ENCODE data around the gene CGNL1. TPM values are rescaled to one million over a fixed set of nuclear protein-coding genes. Genes with fewer than 3 reads are reported as not detected.

CGNL1 gene
- total RNA-seq, 2 donors from 2014 or later = 16.4 to 29.8 TPM

- peak; percentile 72 for DNase-seq (ENCODE audit: low spot score)
- no peaks in the 10 kb centered on the region for H3K36me3 ChIP-seq
- H3K4me1 ChIP-seq = peaks cover 0 to 12% of the 10 kb centered on the region in 2 donors
- no peaks in the 10 kb centered on the region for H3K9me3 ChIP-seq
- TF ChIP-seq CTCF (IDR thresholded peaks at IDR 0.05) = no peak
- H3K4me3 ChIP-seq = peak overlapping the region; percentile 54 to 65
- peak overlapping the region; percentile 58 to 62 for H3K27ac ChIP-seq
- peaks cover 3 to 4% of the 10 kb centered on the region in 2 donors for H3K27me3 ChIP-seq
These were observed 582 bp downstream of the CGNL1 start for GRCh38 chr15:57376696-57377477.

- peak overlapping the region; percentile 58 to 62 for H3K27ac ChIP-seq
- peaks cover 3 to 4% of the 10 kb centered on the region in 2 donors for H3K27me3 ChIP-seq
- no peaks in the 10 kb centered on the region for H3K9me3 ChIP-seq
- H3K4me1 ChIP-seq = peaks cover 0 to 12% of the 10 kb centered on the region in 2 donors
- H3K36me3 ChIP-seq = no peaks in the 10 kb centered on the region
- DNase-seq (ENCODE audit: low spot score) = no peak
- TF ChIP-seq CTCF (IDR thresholded peaks at IDR 0.05) = no peak
- peak overlapping the region; percentile 54 to 65 for H3K4me3 ChIP-seq
These were observed 1.2 kb downstream of the CGNL1 start for GRCh38 chr15:57377478-57377847.

GRCh38 chr15:57379487-57379886, 3.2 kb downstream of the CGNL1 start:
- Histone ChIP-seq H3K27ac (no peak overlapping the region), H3K9me3 (no peaks in the 10 kb centered on the region), H3K36me3 (no peaks in the 10 kb centered on the region), H3K4me3 (no peak overlapping the region), H3K27me3 (peaks cover 3 to 4% of the 10 kb centered on the region in 2 donors), H3K4me1 (peaks cover 0 to 22% of the 10 kb centered on the region in 2 donors)
- TF ChIP-seq CTCF (IDR thresholded peaks at IDR 0.05) = no peak
- DNase-seq (ENCODE audit: low spot score) = no peak

- no peak for TF ChIP-seq CTCF (IDR thresholded peaks at IDR 0.05)
- H3K4me1 ChIP-seq = peaks cover 0 to 33% of the 10 kb centered on the region in 2 donors
- no peak overlapping the region for H3K4me3 ChIP-seq
- no peak overlapping the region for H3K27ac ChIP-seq
- no peaks in the 10 kb centered on the region for H3K36me3 ChIP-seq
- H3K9me3 ChIP-seq = no peaks in the 10 kb centered on the region
- DNase-seq (ENCODE audit: low spot score) = no peak
- peaks cover 3 to 4% of the 10 kb centered on the region in 2 donors for H3K27me3 ChIP-seq
These were observed 4.5 kb downstream of the CGNL1 start for GRCh38 chr15:57380854-57381253.

- H3K4me1 ChIP-seq = peaks cover 0 to 23% of the 10 kb centered on the region in 2 donors
- no peak for DNase-seq (ENCODE audit: low spot score)
- no peaks in the 10 kb centered on the region for H3K36me3 ChIP-seq
- no peak overlapping the region for H3K4me3 ChIP-seq
- no peaks in the 10 kb centered on the region for H3K9me3 ChIP-seq
- H3K27me3 ChIP-seq = peaks cover 3 to 4% of the 10 kb centered on the region in 2 donors
- peak overlapping the region in 1 of 2 donors; percentile 17 for H3K27ac ChIP-seq
- TF ChIP-seq CTCF (IDR thresholded peaks at IDR 0.05) = no peak
These were observed 5.9 kb downstream of the CGNL1 start for GRCh38 chr15:57382215-57382614.
